ENCODE measurements around the gene PROSER3. TPM values are rescaled to one million over a fixed set of nuclear protein-coding genes. Genes with fewer than 3 reads are reported as not detected.

PROSER3 gene
- total RNA-seq, 1 experiment from 2014 or later = 37.3 TPM

GRCh38 chr19:35744430-35745327 is 13.3 kb upstream of the PROSER3 start:
- intact Hi-C loops (cut with micrococcal nuclease) = loop anchor here (1.0 kb wide), 1 partner anchor 27 kb away; no protein-coding TSS in a partner anchor
- POLR2A ChIA-PET = interaction anchor here (0.6 to 3.1 kb wide), 14 partner anchors 8 to 470 kb away, joined by 3 to 12 read pairs (median 3); partner anchors contain the start of genes ALKBH6, COX6B1, NFKBID and POLR2I
- Mint-ChIP-seq H3K27me3 (ENCODE audit: insufficient read depth, unreplicated experiment) (no peaks in the 10 kb centered on the region), H3K4me3 (ENCODE audit: unreplicated experiment) (peak overlapping the region; percentile 99), H3K4me1 (ENCODE audit: insufficient read depth, unreplicated experiment) (peaks cover 28% of the 10 kb centered on the region), H3K36me3 (ENCODE audit: insufficient read depth, unreplicated experiment) (peaks cover 31% of the 10 kb centered on the region), H3K9me3 (ENCODE audit: unreplicated experiment) (no peaks in the 10 kb centered on the region), H3K27ac (ENCODE audit: low read depth, unreplicated experiment) (peak overlapping the region; percentile 100)
- BruUV-seq (replicated peaks) = TSS peak; percentile 71
- DNase-seq (ENCODE audit: unreplicated experiment) = peak; percentile 97
- TF ChIP-seq, protein P1, sequence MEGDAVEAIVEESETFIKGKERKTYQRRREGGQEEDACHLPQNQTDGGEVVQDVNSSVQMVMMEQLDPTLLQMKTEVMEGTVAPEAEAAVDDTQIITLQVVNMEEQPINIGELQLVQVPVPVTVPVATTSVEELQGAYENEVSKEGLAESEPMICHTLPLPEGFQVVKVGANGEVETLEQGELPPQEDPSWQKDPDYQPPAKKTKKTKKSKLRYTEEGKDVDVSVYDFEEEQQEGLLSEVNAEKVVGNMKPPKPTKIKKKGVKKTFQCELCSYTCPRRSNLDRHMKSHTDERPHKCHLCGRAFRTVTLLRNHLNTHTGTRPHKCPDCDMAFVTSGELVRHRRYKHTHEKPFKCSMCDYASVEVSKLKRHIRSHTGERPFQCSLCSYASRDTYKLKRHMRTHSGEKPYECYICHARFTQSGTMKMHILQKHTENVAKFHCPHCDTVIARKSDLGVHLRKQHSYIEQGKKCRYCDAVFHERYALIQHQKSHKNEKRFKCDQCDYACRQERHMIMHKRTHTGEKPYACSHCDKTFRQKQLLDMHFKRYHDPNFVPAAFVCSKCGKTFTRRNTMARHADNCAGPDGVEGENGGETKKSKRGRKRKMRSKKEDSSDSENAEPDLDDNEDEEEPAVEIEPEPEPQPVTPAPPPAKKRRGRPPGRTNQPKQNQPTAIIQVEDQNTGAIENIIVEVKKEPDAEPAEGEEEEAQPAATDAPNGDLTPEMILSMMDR (IDR thresholded peaks at IDR 0.05; ENCODE audit: unreplicated experiment) = no peak
- CTCF ChIA-PET = interaction anchor here (0.7 to 1.1 kb wide), 4 partner anchors 26 to 197 kb away, joined by 3 to 7 read pairs (median 3); no protein-coding TSS in a partner anchor

- POLR2A ChIA-PET = interaction anchor here (0.6 to 3.1 kb wide), 15 partner anchors 8 to 469 kb away, joined by 3 to 12 read pairs (median 3); partner anchors contain the start of genes ALKBH6, COX6B1, NFKBID and POLR2I
- Mint-ChIP-seq H3K9me3 (ENCODE audit: unreplicated experiment) (no peaks in the 10 kb centered on the region), H3K4me1 (ENCODE audit: insufficient read depth, unreplicated experiment) (peaks cover 32% of the 10 kb centered on the region), H3K36me3 (ENCODE audit: insufficient read depth, unreplicated experiment) (peaks cover 31% of the 10 kb centered on the region), H3K27ac (ENCODE audit: low read depth, unreplicated experiment) (peak within 1 kb of the TSS; percentile 100), H3K4me3 (ENCODE audit: unreplicated experiment) (peak within 1 kb of the TSS; percentile 99), H3K27me3 (ENCODE audit: insufficient read depth, unreplicated experiment) (no peaks in the 10 kb centered on the region)
- CTCF ChIA-PET = interaction anchor here (1.1 kb wide), 1 partner anchor 27 kb away, joined by 7 read pairs; no protein-coding TSS in a partner anchor
- intact Hi-C loops (cut with micrococcal nuclease) = loop anchor here (1.0 kb wide), 1 partner anchor 28 kb away; no protein-coding TSS in a partner anchor
- DNase-seq (ENCODE audit: unreplicated experiment) = peak; percentile 100
- TF ChIP-seq, protein P1 (IDR thresholded peaks at IDR 0.05; ENCODE audit: unreplicated experiment) = no peak
- TSS peak; percentile 61 for BruUV-seq (replicated peaks)
These were observed 12.5 kb upstream of the PROSER3 start, which contains the start of the genes PSENEN and U2AF1L4 for GRCh38 chr19:35745328-35746086. PSENEN (plus strand) TSS chr19:35745651; CDS start chr19:35745931, 280 bp downstream. U2AF1L4 (minus strand) TSS chr19:35745418; CDS start chr19:35745391, 27 bp downstream.

GRCh38 chr19:35746087-35746462 is 11.9 kb upstream of the PROSER3 start:
- H3K4me1 Mint-ChIP-seq (ENCODE audit: insufficient read depth, unreplicated experiment) = peaks cover 32% of the 10 kb centered on the region
- no TSS peak for BruUV-seq (replicated peaks)
- peak overlapping the region; percentile 100 for H3K27ac Mint-ChIP-seq (ENCODE audit: low read depth, unreplicated experiment)
- H3K27me3 Mint-ChIP-seq (ENCODE audit: insufficient read depth, unreplicated experiment) = no peaks in the 10 kb centered on the region
- peaks cover 31% of the 10 kb centered on the region for H3K36me3 Mint-ChIP-seq (ENCODE audit: insufficient read depth, unreplicated experiment)
- intact Hi-C loops (cut with micrococcal nuclease) = no loop called here
- CTCF ChIA-PET = no interaction called here
- POLR2A ChIA-PET = interaction anchor here (0.8 to 3.1 kb wide), 8 partner anchors 18 to 394 kb away, joined by 3 to 12 read pairs (median 4); partner anchors contain the start of genes COX6B1 and NFKBID
- TF ChIP-seq, protein P1 (IDR thresholded peaks at IDR 0.05; ENCODE audit: unreplicated experiment) = no peak
- H3K4me3 Mint-ChIP-seq (ENCODE audit: unreplicated experiment) = peak overlapping the region; percentile 99
- H3K9me3 Mint-ChIP-seq (ENCODE audit: unreplicated experiment) = no peaks in the 10 kb centered on the region
- DNase-seq (ENCODE audit: unreplicated experiment) = no peak
